ENCODE data around the gene SV2A. TPM values are rescaled to one million over a fixed set of nuclear protein-coding genes. Genes with fewer than 3 reads are reported as not detected.
"Not testable (repeated sequence)": the region's sequence is repeated elsewhere in the genome, so short reads cannot be mapped to it uniquely, and the experiment has no call there.

The SV2A gene
- total RNA-seq, 2 experiments from 2014 or later, result 1.0 to 1.9 TPM

- H3K4me3 ChIP-seq (ENCODE audit: low read depth, low read length, poor library complexity, severe bottlenecking); POLR2A ChIA-PET; BruUV-seq (replicated peaks); H3K4me2 ChIP-seq (ENCODE audit: low read length); intact Hi-C loops (cut with micrococcal nuclease; ENCODE audit: unreplicated experiment); H3K36me3 ChIP-seq (ENCODE audit: insufficient read depth, low read length); H3K79me2 ChIP-seq (ENCODE audit: insufficient read depth, low read depth, low read length); CTCF ChIA-PET (ENCODE audit: unreplicated experiment); H3K9me2 ChIP-seq (ENCODE audit: insufficient read depth, low read length); H4K20me1 ChIP-seq (ENCODE audit: insufficient read depth, low read length); H2AFZ ChIP-seq (ENCODE audit: low read length); DNase-seq (ENCODE audit: low spot score); H3K27ac ChIP-seq (ENCODE audit: low read depth, low read length, poor library complexity, severe bottlenecking); H3K9me3 ChIP-seq (ENCODE audit: low read length); H3K4me1 ChIP-seq (ENCODE audit: insufficient read depth, low read length, poor library complexity, severe bottlenecking): not testable (repeated sequence)
Measured at GRCh38 chr1:149861497-149862054, 56.1 kb downstream of the SV2A start.

- H3K4me1 ChIP-seq (ENCODE audit: insufficient read depth, low read length, poor library complexity, severe bottlenecking); H3K79me2 ChIP-seq (ENCODE audit: insufficient read depth, low read depth, low read length); BruUV-seq (replicated peaks); H2AFZ ChIP-seq (ENCODE audit: low read length); H3K27ac ChIP-seq (ENCODE audit: low read depth, low read length, poor library complexity, severe bottlenecking); POLR2A ChIA-PET; H3K36me3 ChIP-seq (ENCODE audit: insufficient read depth, low read length); H3K9me3 ChIP-seq (ENCODE audit: low read length); H3K4me3 ChIP-seq (ENCODE audit: low read depth, low read length, poor library complexity, severe bottlenecking); CTCF ChIA-PET (ENCODE audit: unreplicated experiment); DNase-seq (ENCODE audit: low spot score); intact Hi-C loops (cut with micrococcal nuclease; ENCODE audit: unreplicated experiment); H3K4me2 ChIP-seq (ENCODE audit: low read length); H4K20me1 ChIP-seq (ENCODE audit: insufficient read depth, low read length); H3K9me2 ChIP-seq (ENCODE audit: insufficient read depth, low read length): not testable (repeated sequence)
Measured at GRCh38 chr1:149860684-149861496, 56.8 kb downstream of the SV2A start.

- H2AFZ ChIP-seq (ENCODE audit: low read length); H3K27ac ChIP-seq (ENCODE audit: low read depth, low read length, poor library complexity, severe bottlenecking); H3K4me1 ChIP-seq (ENCODE audit: insufficient read depth, low read length, poor library complexity, severe bottlenecking); H3K4me3 ChIP-seq (ENCODE audit: low read depth, low read length, poor library complexity, severe bottlenecking); H3K79me2 ChIP-seq (ENCODE audit: insufficient read depth, low read depth, low read length); DNase-seq (ENCODE audit: low spot score); H4K20me1 ChIP-seq (ENCODE audit: insufficient read depth, low read length); H3K9me3 ChIP-seq (ENCODE audit: low read length); BruUV-seq (replicated peaks); H3K36me3 ChIP-seq (ENCODE audit: insufficient read depth, low read length); H3K9me2 ChIP-seq (ENCODE audit: insufficient read depth, low read length); H3K4me2 ChIP-seq (ENCODE audit: low read length); POLR2A ChIA-PET; CTCF ChIA-PET (ENCODE audit: unreplicated experiment); intact Hi-C loops (cut with micrococcal nuclease; ENCODE audit: unreplicated experiment): not testable (repeated sequence)
Measured at GRCh38 chr1:149860271-149860670, 57.4 kb downstream of the SV2A start.

Other genes starting within 250 kb of the SV2A start
- gene FCGR1A, start 135.2 kb downstream of the SV2A start, total RNA-seq (2014; rRNA removed; shearing (Covaris generic)), result not detected in 2 replicates
- gene FCGR1A, start 135.2 kb downstream of the SV2A start, total RNA-seq (2022), result not detected in 2 replicates
- gene BOLA1, start 18.3 kb downstream of the SV2A start, total RNA-seq (2014; rRNA removed; shearing (Covaris generic)), result 9.4 and 9.6 TPM in 2 replicates
- gene BOLA1, start 18.3 kb downstream of the SV2A start, total RNA-seq (2022), result 9.4 and 10.2 TPM in 2 replicates
- gene SF3B4, start 10.0 kb upstream of the SV2A start, total RNA-seq (2014; rRNA removed; shearing (Covaris generic)), result 16.7 and 18.0 TPM in 2 replicates
- 64.6 and 70.4 TPM in 2 replicates for gene SF3B4, start 10.0 kb upstream of the SV2A start, total RNA-seq (2022)
- gene MTMR11, start 19.0 kb upstream of the SV2A start, total RNA-seq (2014; rRNA removed; shearing (Covaris generic)), result 0.08 and 0.09 TPM in 2 replicates
- 0.24 TPM in 1 of 2 replicates, not detected in the other for gene MTMR11, start 19.0 kb upstream of the SV2A start, total RNA-seq (2022)
- gene OTUD7B, start 92.9 kb upstream of the SV2A start, total RNA-seq (2014; rRNA removed; shearing (Covaris generic)), result 1.6 and 1.7 TPM in 2 replicates
- 4.3 and 4.8 TPM in 2 replicates for gene OTUD7B, start 92.9 kb upstream of the SV2A start, total RNA-seq (2022)
- 38.9 and 40.2 TPM in 2 replicates for gene VPS45, start 149.9 kb upstream of the SV2A start, total RNA-seq (2014; rRNA removed; shearing (Covaris generic))
- 54.4 and 58.2 TPM in 2 replicates for gene VPS45, start 149.9 kb upstream of the SV2A start, total RNA-seq (2022)
- gene PLEKHO1, start 232.1 kb upstream of the SV2A start, total RNA-seq (2014; rRNA removed; shearing (Covaris generic)), result 122 and 127 TPM in 2 replicates
- gene PLEKHO1, start 232.1 kb upstream of the SV2A start, total RNA-seq (2022), result 75.5 and 82.4 TPM in 2 replicates

All from OCI-LY7 (cell line).